ENCODE results near the gene ARHGAP10.
"Not testable (repeated sequence)": the region's sequence is repeated elsewhere in the genome, so short reads cannot be mapped to it uniquely, and the experiment has no call there.

ARHGAP10 gene

GRCh38 chr4:147901388-147901787 is 169.5 kb downstream of the ARHGAP10 start:
- DNase-seq (ENCODE audit: low spot score): no peak

GRCh38 chr4:147901916-147902315 is 170.0 kb downstream of the ARHGAP10 start:
- DNase-seq (ENCODE audit: low spot score): no peak

GRCh38 chr4:147909225-147909624 is 177.3 kb downstream of the ARHGAP10 start:
- no peak for DNase-seq (ENCODE audit: low spot score)

- no peak for DNase-seq (ENCODE audit: low spot score)
Measured at GRCh38 chr4:147910315-147910714, 178.4 kb downstream of the ARHGAP10 start.

GRCh38 chr4:147912106-147912505 is 180.2 kb downstream of the ARHGAP10 start:
- DNase-seq (ENCODE audit: low spot score): not testable (repeated sequence)

- DNase-seq (ENCODE audit: low spot score): no peak
Measured at GRCh38 chr4:147913137-147913536, 181.2 kb downstream of the ARHGAP10 start.

- no peak for DNase-seq (ENCODE audit: low spot score)
Measured at GRCh38 chr4:147916351-147916750, 184.5 kb downstream of the ARHGAP10 start.

GRCh38 chr4:147923381-147923780 is 191.5 kb downstream of the ARHGAP10 start:
- no peak for DNase-seq (ENCODE audit: low spot score)

- no peak for DNase-seq (ENCODE audit: low spot score)
Measured at GRCh38 chr4:147923854-147924253, 192.0 kb downstream of the ARHGAP10 start.

GRCh38 chr4:147924604-147925412 is 192.9 kb downstream of the ARHGAP10 start:
- peak; percentile 29 for DNase-seq (ENCODE audit: low spot score)

- no peak for DNase-seq (ENCODE audit: low spot score)
Measured at GRCh38 chr4:147927377-147928137, 195.7 kb downstream of the ARHGAP10 start.

GRCh38 chr4:147928400-147928799 is 196.5 kb downstream of the ARHGAP10 start:
- DNase-seq (ENCODE audit: low spot score): no peak

- DNase-seq (ENCODE audit: low spot score): no peak
Measured at GRCh38 chr4:147929746-147930145, 197.9 kb downstream of the ARHGAP10 start.

GRCh38 chr4:147933316-147933715 is 201.4 kb downstream of the ARHGAP10 start:
- no peak for DNase-seq (ENCODE audit: low spot score)

GRCh38 chr4:147933779-147934178 is 201.9 kb downstream of the ARHGAP10 start:
- no peak for DNase-seq (ENCODE audit: low spot score)

GRCh38 chr4:147938496-147938895 is 206.6 kb downstream of the ARHGAP10 start:
- no peak for DNase-seq (ENCODE audit: low spot score)

GRCh38 chr4:147940171-147940570 is 208.3 kb downstream of the ARHGAP10 start:
- DNase-seq (ENCODE audit: low spot score): no peak

GRCh38 chr4:147941373-147941772 is 209.5 kb downstream of the ARHGAP10 start:
- no peak for DNase-seq (ENCODE audit: low spot score)

- no peak for DNase-seq (ENCODE audit: low spot score)
Measured at GRCh38 chr4:147942729-147943128, 210.8 kb downstream of the ARHGAP10 start.

GRCh38 chr4:147943159-147943638 is 211.3 kb downstream of the ARHGAP10 start:
- no peak for DNase-seq (ENCODE audit: low spot score)

- no peak for DNase-seq (ENCODE audit: low spot score)
Measured at GRCh38 chr4:147944249-147944648, 212.4 kb downstream of the ARHGAP10 start.

GRCh38 chr4:147944670-147945260 is 212.9 kb downstream of the ARHGAP10 start:
- DNase-seq (ENCODE audit: low spot score): no peak

- DNase-seq (ENCODE audit: low spot score): no peak
Measured at GRCh38 chr4:147948336-147948735, 216.4 kb downstream of the ARHGAP10 start.
